NCI-H128 (cell line): ENCODE measurements around the gene C1orf232.

Experiments used
- DNase-seq: peaks from one replicate; lab custom pipeline; 2025; ENCODE audit not compliant: unreplicated experiment; lab: John Stamatoyannopoulos, UW

C1orf232 gene

DNA sequence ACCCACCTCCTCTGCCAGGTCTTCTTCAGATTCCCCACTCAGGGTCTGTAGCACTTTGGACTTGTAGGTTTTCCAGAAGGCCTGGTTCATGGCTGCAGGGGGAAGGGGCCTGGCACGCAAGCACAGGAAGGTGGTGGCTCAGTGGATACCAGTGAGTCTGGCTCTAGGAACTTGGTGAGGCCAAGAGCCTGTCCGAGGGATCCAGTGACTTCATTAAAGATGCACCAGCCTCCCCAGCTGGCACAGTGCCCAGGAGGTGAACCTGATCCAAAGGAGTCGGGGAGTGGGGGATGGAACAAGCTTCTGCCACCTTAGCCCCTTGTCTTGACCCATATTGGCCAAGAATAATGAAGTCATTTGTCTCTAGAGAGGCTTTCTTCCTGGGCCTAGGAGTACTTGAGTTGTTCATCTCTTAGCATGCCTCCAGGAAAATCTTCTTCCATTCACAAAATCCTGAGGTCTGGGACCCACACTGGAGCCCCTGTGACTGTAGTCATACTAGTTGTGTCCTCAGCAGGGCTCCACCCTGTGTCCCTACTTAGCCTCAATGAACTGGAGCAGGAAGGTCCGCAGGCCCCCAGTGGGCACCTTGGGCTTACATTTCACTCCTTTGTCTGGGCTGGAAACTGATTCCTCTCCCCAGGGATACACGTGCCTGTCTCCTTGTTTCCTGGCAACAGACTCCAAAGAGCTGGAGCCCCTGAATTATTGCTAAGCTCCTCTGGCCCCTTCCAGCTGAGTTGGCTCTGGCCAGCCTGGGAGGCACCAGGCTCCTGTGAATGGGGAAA, at the start of gene C1orf232:
C1orf232 (minus strand) TSS at position 554 of the 788 bp plus-strand sequence; CDS start at position 90, 464 bp downstream.
- DNase-seq: peak; percentile 57

DNA sequence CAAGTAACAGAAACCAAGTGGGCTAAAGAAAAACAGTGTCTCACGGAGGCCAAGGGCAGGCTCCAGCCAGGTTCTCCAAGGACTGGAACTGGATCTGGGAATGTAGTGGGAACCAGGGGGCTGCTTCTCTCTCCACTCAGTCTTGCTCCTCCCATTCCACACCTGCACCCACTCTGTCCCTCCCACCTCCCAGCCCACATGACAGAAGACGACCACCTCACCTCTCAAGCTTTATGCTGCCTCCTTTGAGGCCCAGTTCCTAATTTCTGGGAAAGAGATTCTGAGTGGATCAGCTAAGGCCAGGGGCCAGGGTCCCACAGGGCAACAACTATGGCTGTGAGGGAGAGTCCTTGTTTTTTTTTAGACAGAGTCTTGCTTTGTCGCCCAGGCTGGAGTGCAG, 46.5 kb upstream of the C1orf232 start:
- no peak for DNase-seq

DNA sequence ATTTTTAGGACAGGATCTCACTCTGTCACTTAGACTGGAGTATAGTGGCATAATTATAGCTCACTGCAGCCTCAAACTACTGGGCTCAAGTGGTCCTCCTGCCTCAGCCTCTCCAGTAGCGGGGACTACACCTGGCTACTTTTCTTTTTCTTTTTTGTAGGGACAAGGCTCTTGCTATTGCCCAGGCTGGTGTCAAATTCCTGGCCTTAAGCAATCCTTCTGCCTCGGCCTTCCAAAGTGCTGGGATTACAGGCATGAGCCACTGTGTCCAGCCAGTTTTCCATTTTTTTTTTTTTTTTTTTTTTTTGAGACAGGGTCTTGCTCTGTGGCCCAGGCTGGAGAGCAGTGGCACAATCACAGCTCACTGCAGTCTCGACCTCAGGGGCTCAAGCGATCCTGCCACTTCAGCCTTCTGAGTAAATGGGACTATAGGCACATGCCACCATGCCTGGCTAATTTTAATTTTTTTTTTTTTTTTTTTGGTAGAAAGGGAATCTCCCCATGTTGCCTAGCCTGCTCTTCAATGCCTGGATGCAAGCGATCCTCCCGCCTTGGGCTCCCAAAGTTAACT, 44.7 kb upstream of the C1orf232 start:
- DNase-seq: no peak

DNA sequence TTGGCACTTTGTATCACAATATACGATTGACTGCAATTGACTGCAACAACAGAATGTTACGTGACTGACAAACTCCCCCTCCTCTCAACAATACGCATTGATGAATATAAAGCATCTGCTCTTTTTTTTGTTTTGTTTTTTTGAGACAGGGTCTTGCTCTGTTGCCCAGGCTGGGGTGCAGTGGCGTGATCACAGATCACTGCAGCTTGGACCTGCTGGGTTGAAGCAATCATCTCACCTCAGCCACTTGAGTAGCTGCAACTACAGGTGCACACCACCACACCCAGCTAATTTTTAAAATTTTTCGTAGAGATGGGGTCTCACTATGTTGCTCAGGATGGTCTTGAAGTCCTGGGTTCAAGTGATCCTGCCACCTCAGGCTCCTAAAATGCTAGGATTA, 44.0 kb upstream of the C1orf232 start:
- DNase-seq: no peak

DNA sequence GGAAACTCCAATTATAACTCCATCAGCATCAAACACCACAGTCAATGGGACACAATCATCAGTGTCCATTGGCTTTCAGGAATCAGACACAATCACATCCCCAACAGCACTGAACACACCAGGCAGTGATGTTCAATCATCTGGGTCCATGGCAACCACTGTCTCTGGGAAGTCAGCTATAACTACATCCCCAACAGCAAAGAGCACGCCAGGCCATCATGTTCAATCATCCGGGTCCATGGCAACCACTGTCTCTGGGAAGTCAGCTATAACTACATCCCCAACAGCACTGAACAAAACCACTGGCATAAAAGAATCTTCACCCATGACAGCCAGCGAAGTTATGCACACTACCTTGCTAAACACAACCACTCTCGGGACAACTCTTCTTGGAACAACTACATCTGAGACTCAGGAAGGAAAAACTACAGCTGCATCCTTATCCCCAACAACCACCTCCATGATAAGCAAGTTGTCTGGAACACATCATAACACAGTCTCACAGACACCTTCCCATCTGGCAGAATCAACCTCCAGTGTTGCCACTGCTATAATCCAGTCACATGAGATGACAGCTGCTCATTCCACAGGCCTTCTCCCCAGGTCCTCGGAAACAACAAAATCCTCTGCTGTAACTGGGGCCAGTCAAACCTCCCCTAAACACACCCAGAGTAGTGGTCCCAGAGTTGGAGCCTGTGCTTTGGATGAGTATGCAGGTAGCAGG, 41.5 kb upstream of the C1orf232 start:
- no peak for DNase-seq

DNA sequence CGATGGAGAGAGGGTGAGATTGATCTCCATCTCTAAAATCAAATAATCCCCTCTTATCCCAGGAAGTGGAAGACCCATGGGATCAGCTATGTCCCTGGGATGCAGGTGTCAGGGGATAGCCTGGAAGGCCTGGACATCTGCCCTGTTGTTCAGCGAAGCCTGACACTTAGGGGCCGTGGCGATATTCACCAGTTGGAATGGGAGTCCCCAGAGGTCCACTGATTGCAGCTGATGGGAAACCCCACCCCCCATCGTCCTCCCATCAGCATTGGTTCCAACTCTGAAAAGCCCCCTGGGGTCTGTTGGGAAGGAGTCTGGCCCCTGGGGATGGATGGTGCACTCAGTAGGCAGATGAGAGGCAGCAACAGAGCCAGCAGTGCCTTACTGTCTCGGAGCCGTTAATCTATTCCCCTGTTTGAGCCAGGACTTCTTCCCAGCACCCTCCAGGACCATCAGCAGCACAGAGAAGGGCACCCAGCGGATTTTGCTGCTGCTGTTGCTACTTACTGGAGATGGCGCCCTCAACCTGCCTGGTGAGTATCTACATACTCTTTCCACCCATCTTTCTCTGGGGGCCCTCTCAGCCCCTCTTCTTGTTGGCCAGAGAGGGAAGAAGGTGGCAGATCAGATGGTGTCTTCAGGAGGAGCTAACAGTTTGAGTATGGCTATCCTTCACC, 35.0 kb upstream of the C1orf232 start:
- DNase-seq: no peak

DNA sequence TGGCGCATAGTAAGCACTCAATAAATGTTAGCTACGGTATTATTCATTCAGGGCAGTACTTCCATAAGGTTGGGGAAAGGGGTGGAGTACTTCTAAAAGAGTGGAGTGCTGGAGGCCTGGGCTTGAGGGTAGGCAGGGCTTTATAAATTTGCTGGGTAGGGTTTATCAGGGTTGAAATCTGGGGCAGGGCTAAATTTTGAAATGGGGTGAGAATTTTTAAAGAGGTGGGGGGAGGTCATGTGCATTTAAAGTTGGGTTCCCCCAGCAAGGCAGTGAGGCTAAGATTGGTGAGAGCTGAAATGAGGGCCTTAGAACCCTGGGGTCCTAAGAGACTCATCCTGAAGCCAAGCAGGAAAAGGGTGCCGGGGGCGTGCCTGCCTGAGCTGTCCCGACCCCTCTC, 31.6 kb upstream of the C1orf232 start:
- DNase-seq: no peak

DNA sequence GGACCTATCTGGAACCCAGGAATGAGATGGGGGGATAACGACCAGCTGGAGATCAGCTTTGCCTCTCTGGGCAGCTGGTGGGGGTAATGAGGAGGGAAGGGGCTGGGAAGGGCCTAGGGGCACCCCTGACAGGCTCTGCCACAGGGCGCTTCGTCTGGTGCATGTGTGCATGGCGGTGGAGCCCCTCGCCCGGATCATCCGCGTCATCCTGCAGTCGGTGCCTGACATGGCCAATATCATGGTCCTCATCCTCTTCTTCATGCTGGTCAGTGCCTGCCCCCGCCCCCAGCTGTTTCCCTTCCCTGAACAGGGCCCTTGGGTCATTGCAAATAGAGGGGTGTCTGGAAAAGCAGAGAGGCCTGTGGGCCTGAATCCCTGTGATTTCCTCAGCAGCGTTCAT, 29.1 kb upstream of the C1orf232 start:
- no peak for DNase-seq

DNA sequence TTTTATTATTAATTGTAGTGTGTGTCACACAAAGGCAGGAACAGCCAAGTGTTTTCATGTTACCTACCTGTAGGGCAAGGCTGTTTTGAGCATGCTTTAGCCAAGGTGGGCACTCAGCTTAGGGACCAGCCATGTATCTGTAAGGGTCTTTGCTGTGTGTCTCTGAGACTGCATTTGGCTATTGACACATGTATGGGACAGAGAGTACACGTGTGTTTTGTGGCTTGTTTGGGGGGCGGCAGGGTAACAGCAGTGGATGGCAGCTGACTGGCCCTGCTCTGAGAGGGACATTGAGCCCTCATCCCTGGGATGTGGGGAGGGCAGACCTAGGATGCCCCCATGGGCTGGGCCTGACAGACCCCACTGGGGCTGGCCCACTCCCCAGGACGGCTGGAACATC, 28.5 kb upstream of the C1orf232 start:
- no peak for DNase-seq

DNA sequence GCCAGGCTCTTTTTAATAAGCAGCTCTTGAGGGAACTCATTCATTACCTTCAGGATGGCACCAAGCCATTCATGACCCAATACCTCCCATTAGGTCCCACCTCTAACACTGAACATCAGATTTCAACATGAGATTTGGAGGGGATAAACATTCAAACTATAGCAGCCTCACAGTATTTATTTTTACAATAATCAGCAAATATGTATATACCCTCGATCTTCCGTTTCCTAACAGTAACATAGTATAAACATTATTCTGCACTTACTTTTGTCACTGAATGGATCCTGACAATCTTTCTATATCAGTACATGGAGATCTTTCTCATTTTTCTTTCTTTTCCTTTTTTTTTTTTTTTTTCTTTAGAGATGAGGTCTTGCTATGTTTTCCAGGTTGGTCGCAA, 27.0 kb upstream of the C1orf232 start:
- no peak for DNase-seq

DNA sequence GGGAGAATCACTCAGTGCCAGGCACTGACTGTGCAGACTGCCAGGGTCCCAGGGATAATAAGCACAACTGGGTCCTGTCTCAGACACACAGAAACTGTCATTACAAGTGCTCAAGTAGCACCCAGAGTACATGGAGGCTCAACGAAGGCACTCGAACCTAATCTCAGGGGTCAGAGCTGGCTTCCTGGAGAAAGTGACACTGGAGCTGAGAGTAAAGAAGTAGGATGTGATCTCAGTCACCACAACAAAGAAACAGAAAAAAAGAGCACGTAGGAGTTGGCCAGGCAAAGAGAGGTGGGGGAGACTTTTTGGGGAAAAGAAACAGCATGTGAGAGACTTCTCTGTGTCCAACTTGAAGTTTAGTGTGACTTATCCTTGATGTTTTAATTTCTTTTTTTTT, 23.0 kb upstream of the C1orf232 start:
- no peak for DNase-seq

DNA sequence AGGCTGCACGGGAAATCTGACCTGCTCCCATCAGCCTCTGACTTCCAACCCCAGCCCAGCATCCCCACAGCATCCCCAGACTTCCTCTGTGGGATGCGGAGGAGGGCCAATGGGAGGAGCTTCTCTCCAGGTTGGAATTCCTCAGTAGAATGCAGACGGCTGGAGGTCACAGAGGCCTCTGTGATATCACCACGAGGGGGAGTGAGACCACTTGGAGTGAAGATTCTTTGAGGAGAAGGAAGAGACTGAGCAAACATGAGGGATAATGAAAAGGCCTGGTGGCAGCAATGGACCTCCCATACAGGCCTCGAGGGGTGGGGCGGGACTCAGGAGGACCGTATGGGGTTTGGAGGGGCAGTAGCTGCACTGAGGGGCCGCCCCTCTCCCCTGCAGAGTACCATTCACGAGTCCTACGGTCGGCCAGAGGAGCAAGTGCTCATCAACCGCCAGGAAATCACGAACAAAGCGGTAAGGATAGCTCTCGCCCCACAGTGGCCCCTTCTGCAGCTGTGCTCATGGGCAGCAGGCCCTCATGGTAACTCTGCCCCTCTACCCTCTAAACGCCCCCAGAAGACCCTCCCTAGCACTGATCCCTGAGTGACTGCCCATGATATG, 21.7 kb upstream of the C1orf232 start, which contains the start of gene CATSPER4:
CATSPER4 (plus strand) TSS at position 230 of the 615 bp plus-strand sequence; CDS start at position 256, 26 bp downstream.
- no peak for DNase-seq

DNA sequence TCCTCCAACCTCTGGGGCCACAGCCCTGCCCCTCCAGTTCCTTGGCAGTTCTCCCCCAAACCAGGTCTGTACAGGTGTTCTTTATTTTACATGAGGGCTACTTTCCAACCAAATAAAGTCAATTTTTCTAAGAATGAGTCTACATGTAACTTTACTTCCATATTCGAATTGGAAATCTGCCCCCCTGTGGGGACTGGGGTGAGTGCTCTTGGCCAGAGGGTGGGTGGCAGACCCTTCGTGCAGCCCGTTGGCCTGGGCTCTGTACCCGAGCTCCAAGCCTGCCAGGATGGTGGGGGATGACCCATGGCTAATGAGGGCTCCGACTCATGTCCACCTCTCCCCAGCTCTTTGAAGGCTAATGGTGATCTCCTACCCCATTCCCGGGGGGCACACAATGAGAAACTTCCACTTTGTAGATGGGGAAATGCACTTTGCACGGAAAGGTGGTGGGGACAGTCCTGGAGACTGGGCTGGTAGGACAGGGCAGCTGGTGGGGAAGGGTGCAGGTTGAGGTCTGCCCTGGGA, 21.1 kb upstream of the C1orf232 start:
- DNase-seq: no peak

DNA sequence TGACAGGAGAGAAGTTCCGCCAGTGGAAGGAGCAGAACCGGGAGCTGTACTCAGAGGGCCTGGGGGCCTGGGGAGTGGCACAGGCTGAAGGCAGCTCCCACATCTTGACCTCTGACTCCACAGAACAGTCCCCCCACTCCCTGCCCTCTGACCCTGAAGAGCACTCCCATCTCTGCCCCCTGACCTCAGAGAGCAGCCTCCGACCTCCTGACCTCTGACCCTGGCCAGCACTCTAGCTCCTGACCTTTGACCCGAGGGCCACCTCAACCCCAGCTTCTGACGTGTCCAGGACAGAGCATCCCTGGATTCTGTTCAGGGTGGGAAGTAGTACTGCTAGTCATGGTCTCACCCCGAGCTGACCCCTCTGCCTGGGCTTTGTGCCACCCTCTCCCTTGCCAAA, 20.6 kb upstream of the C1orf232 start:
- DNase-seq: no peak

DNA sequence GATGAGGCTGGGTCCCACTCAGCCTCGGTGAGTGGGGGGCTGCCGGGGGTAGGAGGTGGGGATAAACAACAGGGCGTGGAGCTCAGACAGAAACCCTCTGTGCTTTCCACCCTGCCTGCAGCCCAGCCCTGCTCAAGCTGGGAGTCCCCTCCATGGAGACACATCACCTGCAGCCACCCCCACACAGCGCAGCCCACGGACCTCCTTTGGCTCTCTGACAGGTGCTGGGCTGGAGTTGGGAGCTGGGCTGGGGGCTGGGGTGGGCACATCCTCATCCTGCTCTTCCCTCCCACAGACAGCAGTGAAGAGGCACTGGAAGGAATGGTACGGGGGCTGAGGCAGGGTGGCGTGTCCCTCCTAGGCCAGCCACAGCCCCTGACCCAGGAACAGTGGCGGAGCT, 19.7 kb upstream of the C1orf232 start:
- DNase-seq: no peak

DNA sequence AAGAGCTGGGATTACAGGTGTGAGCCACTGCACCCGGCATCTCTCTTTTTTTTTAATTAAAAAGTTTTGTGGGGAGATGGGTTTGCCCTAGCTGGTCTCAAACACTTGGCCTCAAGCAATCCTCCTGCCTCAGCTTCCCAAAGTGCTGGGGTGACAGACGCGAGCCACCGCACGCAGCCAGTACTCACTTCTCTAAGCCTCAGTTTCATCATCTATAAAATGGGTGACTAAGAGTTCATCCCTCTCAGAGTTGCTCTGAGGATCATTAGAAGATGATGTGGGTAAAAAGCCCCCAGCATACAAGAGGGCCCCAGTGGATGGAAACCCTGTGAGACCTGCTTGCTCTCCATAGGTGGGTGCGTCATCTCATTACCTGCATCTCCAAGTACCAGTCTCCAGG, 19.1 kb upstream of the C1orf232 start:
- no peak for DNase-seq

DNA sequence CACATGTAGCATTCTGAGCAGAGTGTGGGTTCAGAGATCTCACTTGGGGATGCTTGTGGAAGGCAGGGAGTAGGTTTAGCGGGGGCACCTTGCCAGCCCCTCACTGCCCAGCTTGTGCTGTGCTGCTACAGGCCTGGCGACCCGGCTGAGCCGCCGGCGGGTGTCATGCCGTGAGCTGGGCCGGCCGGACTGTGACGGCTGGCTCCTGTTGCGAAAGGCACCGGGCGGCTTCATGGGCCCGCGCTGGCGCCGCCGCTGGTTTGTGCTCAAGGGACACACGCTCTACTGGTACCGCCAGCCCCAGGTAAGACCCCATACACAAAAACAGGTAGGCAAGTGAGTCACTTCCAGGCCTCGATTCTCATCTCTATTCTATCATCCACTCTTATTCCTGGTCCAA, 16.1 kb upstream of the C1orf232 start:
- DNase-seq: no peak

DNA sequence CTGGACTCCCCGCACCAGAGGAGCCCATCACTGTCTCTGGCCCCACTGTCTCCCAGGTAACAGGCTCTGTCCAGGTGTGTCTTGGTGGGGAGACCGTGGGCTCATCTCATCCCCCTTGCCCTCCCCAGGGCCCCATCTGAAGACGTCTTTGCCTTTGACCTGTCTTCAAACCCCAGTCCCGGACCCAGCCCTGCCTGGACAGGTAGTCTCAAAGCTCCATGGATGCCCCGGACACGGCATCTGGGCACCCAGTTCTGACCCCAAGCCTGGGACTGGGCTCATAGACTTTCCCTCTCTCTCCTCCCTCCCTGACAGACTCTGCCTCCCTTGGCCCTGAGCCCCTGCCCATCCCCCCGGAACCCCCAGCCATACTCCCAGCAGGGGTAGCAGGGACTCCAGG, 15.3 kb upstream of the C1orf232 start:
- no peak for DNase-seq

DNA sequence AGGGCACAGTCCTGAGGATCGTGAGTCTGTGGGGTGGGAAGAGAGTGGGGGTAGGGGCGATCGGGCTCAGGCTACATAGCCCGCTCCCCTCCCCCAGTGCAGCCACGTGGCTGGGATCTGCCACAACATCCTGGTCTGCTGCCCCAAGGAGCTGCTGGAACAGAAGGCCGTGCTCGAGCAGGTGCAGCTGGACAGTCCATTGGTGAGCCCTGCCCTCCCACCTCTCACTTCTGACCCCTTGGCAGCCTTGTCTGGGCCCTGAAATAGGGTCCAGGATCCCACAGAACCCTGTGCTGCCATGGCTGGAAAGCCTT, 13.6 kb upstream of the C1orf232 start:
- no peak for DNase-seq

DNA sequence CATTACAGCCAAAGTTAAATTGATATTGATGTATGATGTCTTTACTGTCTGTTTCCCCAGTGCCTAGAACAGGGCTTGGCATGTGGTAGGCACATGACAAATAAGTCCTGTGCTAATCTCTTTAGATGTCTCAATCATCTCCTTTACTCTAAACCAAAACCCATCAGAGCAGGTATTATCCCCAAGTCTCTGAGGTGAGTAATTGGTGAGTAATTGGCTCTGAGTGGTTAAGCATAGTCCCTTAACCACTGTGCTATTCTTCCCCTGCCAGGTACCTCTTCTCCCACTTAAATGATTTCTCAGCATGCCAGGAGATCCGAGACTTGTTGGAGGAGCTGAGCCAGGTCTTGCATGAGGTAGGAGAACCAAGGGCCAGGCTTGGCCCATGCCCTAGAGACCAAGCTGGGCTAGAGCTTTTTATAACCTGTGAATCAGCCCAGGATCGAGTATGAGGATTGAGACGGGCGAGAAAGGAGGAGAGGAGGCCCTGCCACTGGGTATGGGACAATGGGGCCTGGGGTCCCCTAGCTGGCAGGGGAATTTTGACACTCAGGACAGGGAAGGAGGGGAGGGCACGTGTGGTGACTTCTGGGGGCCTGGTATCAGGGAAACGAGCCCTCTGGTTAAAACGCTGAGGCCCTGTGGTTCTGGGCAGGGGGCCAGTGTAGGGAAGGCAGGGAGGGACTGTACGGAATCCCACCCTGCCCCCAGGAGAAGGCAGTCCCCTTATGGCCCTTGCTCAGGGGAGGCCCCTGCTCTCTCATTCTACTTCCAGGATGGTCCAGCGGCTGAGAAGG, 13.0 kb upstream of the C1orf232 start:
- DNase-seq: no peak
